OCI-LY1 (cell line): ENCODE data around the gene CD40LG.

Experiments used
- H2AFZ ChIP-seq: fragments of 200-600 bp; sonication (generic), shearing (Covaris generic); 2 replicates; pipeline ENCODE4 v1.6.0; 2014; ENCODE audit warnings: antibody characterized with exemption, mild to moderate bottlenecking, low read length
- H3F3A ChIP-seq: fragments of 200-600 bp; sonication (generic), shearing (Covaris generic); 2 replicates; pipeline ENCODE4 v1.6.0; 2014; ENCODE audit warnings: mild to moderate bottlenecking, antibody characterized with exemption, low read length, moderate library complexity; ENCODE audit not compliant: insufficient read depth
- H3K27ac ChIP-seq: fragments of 200-600 bp; sonication (generic); 2 replicates; pipeline ENCODE4 v1.5.1; 2014; ENCODE audit warnings: low read length, mixed run types, mild to moderate bottlenecking, low read depth; ENCODE audit not compliant: poor library complexity, severe bottlenecking
- H3K27me3 ChIP-seq: fragments of 200-600 bp; sonication (generic); 2 replicates; pipeline ENCODE4 v1.6.0; 2014; ENCODE audit warnings: antibody characterized with exemption, mild to moderate bottlenecking, low read length, moderate library complexity; ENCODE audit not compliant: insufficient read depth
- H3K36me3 ChIP-seq: fragments of 200-600 bp; sonication (generic); 2 replicates; pipeline ENCODE4 v1.6.1; 2014; ENCODE audit warnings: mild to moderate bottlenecking, antibody characterized with exemption, low read length, moderate library complexity, mixed read lengths; ENCODE audit not compliant: insufficient read depth
- H3K4me1 ChIP-seq: fragments of 200-600 bp; sonication (generic); 2 replicates; pipeline ENCODE4 v1.5.1; 2014; ENCODE audit warnings: mild to moderate bottlenecking, low read length, moderate library complexity; ENCODE audit not compliant: insufficient read depth, severe bottlenecking
- H3K4me2 ChIP-seq: fragments of 200-600 bp; sonication (generic), shearing (Covaris generic); 2 replicates; pipeline ENCODE4 v1.6.1; 2014; ENCODE audit warnings: low read length
- H3K4me3 ChIP-seq: fragments of 200-600 bp; sonication (generic); 2 replicates; pipeline ENCODE4 v1.5.1; 2014; ENCODE audit warnings: low read length, low read depth, mild to moderate bottlenecking, mixed read lengths; ENCODE audit not compliant: poor library complexity, severe bottlenecking
- H3K79me2 ChIP-seq: fragments of 200-600 bp; shearing (Covaris generic); 2 replicates; pipeline ENCODE4 v1.6.1; 2016; ENCODE audit warnings: mixed run types, low read length, mixed read lengths; ENCODE audit not compliant: insufficient read depth
- H3K9ac ChIP-seq: fragments of 200-600 bp; sonication (generic), shearing (Covaris generic); 2 replicates; pipeline ENCODE4 v1.6.1; 2014; ENCODE audit warnings: mild to moderate bottlenecking, low read length, mixed read lengths
- H3K9me2 ChIP-seq: fragments of 200-600 bp; sonication (generic), shearing (Covaris generic); 2 replicates; pipeline ENCODE4 v1.6.1; 2014; ENCODE audit warnings: low read depth, mild to moderate bottlenecking, low read length, mixed read lengths
- H3K9me3 ChIP-seq: fragments of 200-600 bp; shearing (Covaris generic); 2 replicates; pipeline ENCODE4 v1.6.1; 2014; ENCODE audit warnings: low read length, mixed read lengths
- H4K20me1 ChIP-seq: fragments of 200-600 bp; sonication (generic), shearing (Covaris generic); 2 replicates; pipeline ENCODE4 v1.6.0; 2016; ENCODE audit warnings: mild to moderate bottlenecking, low read length; ENCODE audit not compliant: insufficient read depth
- CTCF ChIP-seq: fragments of 200-600 bp; sonication (generic), shearing (Covaris generic); IDR thresholded peaks from 2 replicates; pipeline ENCODE4 v1.5.1; 2017; ENCODE audit warnings: mild to moderate bottlenecking, antibody characterized with exemption, low read length, moderate library complexity, mixed read lengths
- EZH2 ChIP-seq: fragments of 200-600 bp; sonication (generic), shearing (Covaris generic); IDR thresholded peaks from 2 replicates; pipeline ENCODE4 v1.8.0; 2017; ENCODE audit warnings: borderline replicate concordance, mixed run types, mild to moderate bottlenecking, antibody characterized with exemption, low read length, moderate library complexity, mixed read lengths

Gene CD40LG

DNA sequence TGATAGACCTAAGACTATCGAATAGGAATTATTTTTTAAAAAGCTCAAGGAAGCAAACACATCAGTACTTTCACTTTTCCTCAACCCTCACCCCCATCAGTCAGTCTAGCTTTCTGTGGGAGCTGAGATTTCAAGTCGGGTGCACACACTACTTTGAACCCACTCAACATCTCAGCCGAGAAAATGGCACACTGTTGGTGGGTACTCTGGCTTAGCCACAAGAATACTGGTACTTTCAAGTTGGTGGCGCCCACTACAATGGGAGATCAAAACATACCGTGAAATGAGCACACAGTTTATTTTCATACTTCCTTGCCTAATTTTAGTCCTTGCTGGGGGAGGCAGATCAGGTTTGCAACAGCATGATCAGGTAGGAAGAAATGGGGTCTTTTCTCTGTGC lies 10.2 kb downstream of the CD40LG start:
- Histone ChIP-seq H4K20me1 (no peaks in the 10 kb centered on the region), H3K4me1 (no peaks in the 10 kb centered on the region), H3K9me3 (no peaks in the 10 kb centered on the region), H3K27me3 (no peaks in the 10 kb centered on the region), H3K4me2 (no peak overlapping the region), H3K9ac (no peak overlapping the region), H3K4me3 (no peak overlapping the region), H3F3A (no peaks in the 10 kb centered on the region), H3K79me2 (no peaks in the 10 kb centered on the region), H3K9me2 (no peaks in the 10 kb centered on the region), H2AFZ (no peak overlapping the region), H3K36me3 (no peaks in the 10 kb centered on the region), H3K27ac (no peak overlapping the region)
- no peak for TF ChIP-seq EZH2
- TF ChIP-seq CTCF: no peak

DNA sequence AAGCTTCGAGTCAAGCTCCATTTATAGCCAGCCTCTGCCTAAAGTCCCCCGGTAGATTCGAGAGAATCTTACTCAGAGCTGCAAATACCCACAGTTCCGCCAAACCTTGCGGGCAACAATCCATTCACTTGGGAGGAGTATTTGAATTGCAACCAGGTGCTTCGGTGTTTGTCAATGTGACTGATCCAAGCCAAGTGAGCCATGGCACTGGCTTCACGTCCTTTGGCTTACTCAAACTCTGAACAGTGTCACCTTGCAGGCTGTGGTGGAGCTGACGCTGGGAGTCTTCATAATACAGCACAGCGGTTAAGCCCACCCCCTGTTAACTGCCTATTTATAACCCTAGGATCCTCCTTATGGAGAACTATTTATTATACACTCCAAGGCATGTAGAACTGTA lies 11.2 kb downstream of the CD40LG start:
- H3K27ac ChIP-seq: no peak overlapping the region
- no peak overlapping the region for H3K4me3 ChIP-seq
- H3K9ac ChIP-seq: no peak overlapping the region
- TF ChIP-seq EZH2 (no peak), CTCF (no peak)
- H3K4me2 ChIP-seq: no peak overlapping the region
- no peaks in the 10 kb centered on the region for H3K9me2 ChIP-seq
- H3K4me1 ChIP-seq: no peaks in the 10 kb centered on the region
- H3F3A ChIP-seq: no peaks in the 10 kb centered on the region
- H3K9me3 ChIP-seq: no peaks in the 10 kb centered on the region
- no peaks in the 10 kb centered on the region for H3K27me3 ChIP-seq
- H2AFZ ChIP-seq: no peak overlapping the region
- H3K36me3 ChIP-seq: no peaks in the 10 kb centered on the region
- H3K79me2 ChIP-seq: no peaks in the 10 kb centered on the region
- H4K20me1 ChIP-seq: no peaks in the 10 kb centered on the region

GRCh38 chrX:136660896-136661295 lies 12.9 kb downstream of the CD40LG start:
- no peak overlapping the region for H3K9ac ChIP-seq
- H3K4me1 ChIP-seq: no peaks in the 10 kb centered on the region
- H4K20me1 ChIP-seq: no peaks in the 10 kb centered on the region
- no peaks in the 10 kb centered on the region for H3K27me3 ChIP-seq
- H3K36me3 ChIP-seq: peaks cover 8% of the 10 kb centered on the region; the same call in 1 of the 2 replicates
- H3K9me2 ChIP-seq: no peaks in the 10 kb centered on the region
- no peak overlapping the region for H3K4me3 ChIP-seq
- no peaks in the 10 kb centered on the region for H3K9me3 ChIP-seq
- H3K79me2 ChIP-seq: no peaks in the 10 kb centered on the region
- no peak overlapping the region for H3K27ac ChIP-seq
- no peak for TF ChIP-seq EZH2
- TF ChIP-seq CTCF: no peak
- no peak overlapping the region for H3K4me2 ChIP-seq
- H2AFZ ChIP-seq: no peak overlapping the region
- no peaks in the 10 kb centered on the region for H3F3A ChIP-seq
